Breast epithelium (tissue), 4 donors: ENCODE results near the gene ANKS3. TPM values are rescaled to one million over a fixed set of nuclear protein-coding genes. Genes with fewer than 3 reads are reported as not detected.
A peak's percentile ranks its signal among the peaks of the same experiment; 100 is the strongest.

Source experiments
- DNase-seq, 2 donors: peaks; one replicate each; pipeline ENCODE4 v3.0.0-alpha.2; 2019; ENCODE audit warnings: low spot score in 2 of 2
- H3K27ac ChIP-seq, 2 donors: fragments of 200-600 bp; sonication (generic) in 1 of 2; one replicate each; pipeline ENCODE4 v1.5.1; 2016 to 2019; ENCODE audit warnings: mild to moderate bottlenecking in 1 of 2
- H3K27me3 ChIP-seq, 2 donors: fragments of 200-600 bp; sonication (generic) in 1 of 2; one replicate each; pipeline versions ENCODE4 v1.5.1 to v1.6.0; 2017 to 2019; ENCODE audit warnings: control low read depth in 1 of 2, mild to moderate bottlenecking in 1 of 2
- H3K36me3 ChIP-seq: fragments of 200-600 bp; one replicate; pipeline ENCODE4 v1.5.1; 2019
- H3K4me1 ChIP-seq, 2 donors: fragments of 200-600 bp; sonication (generic); one replicate each; pipeline ENCODE4 v1.5.1; 2016 to 2019; ENCODE audit warnings: control low read depth in 1 of 2
- H3K4me3 ChIP-seq, 3 donors: fragments of 200-600 bp; sonication (generic); 1 replicate in 2 of 3; 2 replicates in 1 of 3; pipeline ENCODE4 v1.5.1; 2016 to 2019; ENCODE audit warnings: mild to moderate bottlenecking in 3 of 3, moderate library complexity in 2 of 3
- H3K9me3 ChIP-seq, 2 donors: fragments of 200-600 bp; sonication (generic) in 1 of 2; one replicate each; pipeline ENCODE4 v1.5.1; 2016 to 2019; ENCODE audit warnings: control low read depth in 1 of 2
- CTCF ChIP-seq, 3 donors: fragments of 450-650 bp; IDR thresholded peaks; one replicate each; pipeline ENCODE4 v1.5.1; 2016 to 2017; ENCODE audit warnings: antibody characterized with exemption in 3 of 3, mild to moderate bottlenecking in 3 of 3, moderate library complexity in 3 of 3
- POLR2A ChIP-seq: fragments of 450-650 bp; IDR thresholded peaks from one replicate; pipeline ENCODE4 v1.6.1; 2016; ENCODE audit warnings: antibody characterized with exemption, mild to moderate bottlenecking, moderate library complexity
- POLR2AphosphoS5 ChIP-seq, 3 donors: sonication (generic); formaldehyde crosslinking; IDR thresholded peaks; one replicate each; pipeline ENCODE4 v1.6.1; 2017; ENCODE audit warnings: antibody characterized with exemption in 3 of 3
- intact Hi-C: fragments of 100-400 bp; cut with DNase I; formaldehyde crosslinking; loops from one replicate; pipeline ENCODE4 v1.15.1; 2023; ENCODE audit warnings: low total_unique reads
- total RNA-seq, 3 donors: library from RNA; depleted of rRNA; stranded (reverse); fragments of >200 nt; gene quantifications; one replicate each; pipeline ENCODE4 v1.1.0, GENCODE V29; 2016

ANKS3 gene
- total RNA-seq, 3 donors from 2014 or later, result 12.6 to 33.1 (median 23.6) TPM

GRCh38 chr16:4654964-4655590, 79.0 kb downstream of the ANKS3 start:
- TF ChIP-seq CTCF (IDR thresholded peaks at IDR 0.05) (no peak), POLR2A (no peak), POLR2AphosphoS5 (IDR thresholded peaks at IDR 0.05) (no peak)
- H3K9me3 ChIP-seq, result no peaks in the 10 kb centered on the region
- H3K27ac ChIP-seq, result no peak overlapping the region
- peaks cover 0 to under 1% of the 10 kb centered on the region in 2 donors for H3K4me1 ChIP-seq
- no peak for DNase-seq
- H3K27me3 ChIP-seq, result no peaks in the 10 kb centered on the region
- intact Hi-C loops, result no loop called here
- no peaks in the 10 kb centered on the region for H3K36me3 ChIP-seq
- no peak overlapping the region for H3K4me3 ChIP-seq

- TF ChIP-seq CTCF (IDR thresholded peaks at IDR 0.05) (no peak), POLR2A (no peak), POLR2AphosphoS5 (IDR thresholded peaks at IDR 0.05) (no peak)
- intact Hi-C loops, result no loop called here
- DNase-seq, result peak in 1 of 2 donors; percentile 62
- Histone ChIP-seq H3K9me3 (no peaks in the 10 kb centered on the region), H3K4me3 (no peak overlapping the region), H3K27ac (no peak overlapping the region), H3K27me3 (no peaks in the 10 kb centered on the region), H3K36me3 (no peaks in the 10 kb centered on the region), H3K4me1 (no peaks in the 10 kb centered on the region)
Observed at GRCh38 chr16:4654011-4654963, 79.8 kb downstream of the ANKS3 start.

- Histone ChIP-seq H3K36me3 (no peaks in the 10 kb centered on the region), H3K4me1 (no peaks in the 10 kb centered on the region), H3K4me3 (no peak overlapping the region), H3K27me3 (no peaks in the 10 kb centered on the region), H3K9me3 (no peaks in the 10 kb centered on the region), H3K27ac (no peak overlapping the region)
- TF ChIP-seq POLR2AphosphoS5 (IDR thresholded peaks at IDR 0.05) (no peak), CTCF (IDR thresholded peaks at IDR 0.05) (no peak)
- intact Hi-C loops, result no loop called here
- no peak for DNase-seq
Observed at GRCh38 chr16:4652561-4652960, 81.5 kb downstream of the ANKS3 start.

GRCh38 chr16:4651827-4652226, 82.2 kb downstream of the ANKS3 start:
- Histone ChIP-seq H3K9me3 (no peaks in the 10 kb centered on the region), H3K4me3 (no peak overlapping the region), H3K36me3 (no peaks in the 10 kb centered on the region), H3K4me1 (no peaks in the 10 kb centered on the region), H3K27me3 (no peaks in the 10 kb centered on the region), H3K27ac (no peak overlapping the region)
- TF ChIP-seq CTCF (IDR thresholded peaks at IDR 0.05) (no peak), POLR2A (no peak), POLR2AphosphoS5 (IDR thresholded peaks at IDR 0.05) (no peak)
- intact Hi-C loops, result no loop called here
- no peak for DNase-seq
